ENCODE data around the gene CDH23. TPM values are rescaled to one million over a fixed set of nuclear protein-coding genes. Genes with fewer than 3 reads are reported as not detected.

CDH23 gene
- polyA plus RNA-seq, 1 donor from 2014 or later, result 6.6 TPM

GRCh38 chr10:71590781-71591350 lies 194.1 kb downstream of the CDH23 start:
- Histone ChIP-seq H3K9ac (ENCODE audit: low read length) (no peak overlapping the region), H3K79me2 (replicated peaks; ENCODE audit: insufficient read depth, low read length) (no peaks in the 10 kb centered on the region), H2AFZ (ENCODE audit: low read depth, low read length) (no peak overlapping the region), H3K27ac (ENCODE audit: low read length) (no peak overlapping the region), H4K20me1 (ENCODE audit: insufficient read depth) (no peaks in the 10 kb centered on the region), H3K9me2 (ENCODE audit: insufficient read depth, low read length) (no peaks in the 10 kb centered on the region), H3K4me3 (ENCODE audit: low read length) (no peak overlapping the region), H3K27me3 (ENCODE audit: insufficient read depth, low read depth, low read length) (no peaks in the 10 kb centered on the region), H3K36me3 (ENCODE audit: insufficient read depth, low read length) (no peaks in the 10 kb centered on the region), H3K4me2 (ENCODE audit: low read length) (no peak overlapping the region), H3K9me3 (ENCODE audit: low read length) (no peaks in the 10 kb centered on the region), H3F3A (ENCODE audit: insufficient read depth, low read length, poor library complexity, severe bottlenecking) (no peaks in the 10 kb centered on the region)
- TF ChIP-seq CTCF (IDR thresholded peaks at IDR 0.05; ENCODE audit: poor library complexity, severe bottlenecking) (no peak), POLR2AphosphoS5 (IDR thresholded peaks at IDR 0.05) (no peak), MXI1 (conservative IDR thresholded peaks at IDR 0.05; ENCODE audit: poor library complexity, severe bottlenecking) (no peak), RAD21 (conservative IDR thresholded peaks at IDR 0.05) (no peak), EP300 (conservative IDR thresholded peaks at IDR 0.05; ENCODE audit: poor library complexity, severe bottlenecking) (no peak), EZH2 (IDR thresholded peaks at IDR 0.05; ENCODE audit: borderline replicate concordance, insufficient read depth, low read length, poor library complexity, severe bottlenecking) (no peak), TAF1 (IDR thresholded peaks at IDR 0.05; ENCODE audit: low read depth) (no peak), SMC3 (conservative IDR thresholded peaks at IDR 0.05; ENCODE audit: poor library complexity) (no peak), REST (IDR thresholded peaks at IDR 0.05; ENCODE audit: borderline replicate concordance) (no peak)

GRCh38 chr10:71594934-71595571 lies 198.3 kb downstream of the CDH23 start:
- Histone ChIP-seq H3K36me3 (ENCODE audit: insufficient read depth, low read length) (no peaks in the 10 kb centered on the region), H3K9me3 (ENCODE audit: low read length) (no peaks in the 10 kb centered on the region), H4K20me1 (ENCODE audit: insufficient read depth) (no peaks in the 10 kb centered on the region), H3K27me3 (ENCODE audit: insufficient read depth, low read depth, low read length) (no peaks in the 10 kb centered on the region), H2AFZ (ENCODE audit: low read depth, low read length) (no peak overlapping the region), H3K4me2 (ENCODE audit: low read length) (no peak overlapping the region), H3K79me2 (replicated peaks; ENCODE audit: insufficient read depth, low read length) (no peaks in the 10 kb centered on the region), H3K4me3 (ENCODE audit: low read length) (no peak overlapping the region), H3F3A (ENCODE audit: insufficient read depth, low read length, poor library complexity, severe bottlenecking) (no peaks in the 10 kb centered on the region), H3K27ac (ENCODE audit: low read length) (no peak overlapping the region), H3K9ac (ENCODE audit: low read length) (no peak overlapping the region), H3K9me2 (ENCODE audit: insufficient read depth, low read length) (no peaks in the 10 kb centered on the region)
- TF ChIP-seq SMC3 (conservative IDR thresholded peaks at IDR 0.05; ENCODE audit: poor library complexity), result no peak
- no peak for TF ChIP-seq RAD21 (conservative IDR thresholded peaks at IDR 0.05)
- no peak for TF ChIP-seq EP300 (conservative IDR thresholded peaks at IDR 0.05; ENCODE audit: poor library complexity, severe bottlenecking)
- no peak for TF ChIP-seq REST (IDR thresholded peaks at IDR 0.05; ENCODE audit: borderline replicate concordance)
- TF ChIP-seq CTCF (IDR thresholded peaks at IDR 0.05; ENCODE audit: poor library complexity, severe bottlenecking), result no peak
- TF ChIP-seq EZH2 (IDR thresholded peaks at IDR 0.05; ENCODE audit: borderline replicate concordance, insufficient read depth, low read length, poor library complexity, severe bottlenecking), result no peak

Measured in neural cell (in vitro differentiated cells).